Bronchial epithelial cell (primary cell): ENCODE results near the gene VCL. TPM values are rescaled to one million over a fixed set of nuclear protein-coding genes. Genes with fewer than 3 reads are reported as not detected.
A peak's percentile ranks its signal among the peaks of the same experiment; 100 is the strongest.
"Not testable (repeated sequence)": the region's sequence is repeated elsewhere in the genome, so short reads cannot be mapped to it uniquely, and the experiment has no call there.

Experiments
- DNase-seq: peaks from one replicate; pipeline ENCODE4 v3.0.0-alpha.2; 2010; ENCODE audit warnings: low read depth
- FAIRE-seq: peaks from 2 replicates; lab custom pipeline; 2011; peaks lifted over from hg19 to GRCh38; lab: Jason Lieb, UNC
- H3K27me3 ChIP-seq: 2 replicates; pipeline ENCODE4 v1.5.1; 2011; ENCODE audit warnings: low read length; ENCODE audit not compliant: control insufficient read depth, insufficient read depth
- H3K36me3 ChIP-seq: 2 replicates; pipeline ENCODE4 v1.5.1; 2011; ENCODE audit warnings: low read length; ENCODE audit not compliant: control insufficient read depth, insufficient read depth
- H3K4me3 ChIP-seq: 2 replicates; pipeline ENCODE4 v1.5.1; 2011; ENCODE audit warnings: mild to moderate bottlenecking, low read depth, low read length, control low read depth
- total RNA-seq: library from RNA; depleted of rRNA; stranded (reverse); fragments of >200 nt; gene quantifications from 2 replicates; pipeline ENCODE4 v1.2.1, GENCODE V29; 2014
- TF ChIP-seq, protein P1 (sequence below): IDR thresholded peaks from 2 replicates; pipeline ENCODE4 v1.5.1; 2011; ENCODE audit warnings: mild to moderate bottlenecking, moderate library complexity, low read length, control low read depth, inconsistent platforms; ENCODE audit not compliant: insufficient read depth, severe bottlenecking

VCL gene
- total RNA-seq, 1 donor from 2014 or later, result 40.8 TPM

GRCh38 chr10:74026428-74027015 is 28.6 kb downstream of the VCL start:
- no peak for FAIRE-seq
- H3K4me3 ChIP-seq, result no peak overlapping the region
- DNase-seq, result no peak
- no peaks in the 10 kb centered on the region for H3K27me3 ChIP-seq
- TF ChIP-seq, protein P1, sequence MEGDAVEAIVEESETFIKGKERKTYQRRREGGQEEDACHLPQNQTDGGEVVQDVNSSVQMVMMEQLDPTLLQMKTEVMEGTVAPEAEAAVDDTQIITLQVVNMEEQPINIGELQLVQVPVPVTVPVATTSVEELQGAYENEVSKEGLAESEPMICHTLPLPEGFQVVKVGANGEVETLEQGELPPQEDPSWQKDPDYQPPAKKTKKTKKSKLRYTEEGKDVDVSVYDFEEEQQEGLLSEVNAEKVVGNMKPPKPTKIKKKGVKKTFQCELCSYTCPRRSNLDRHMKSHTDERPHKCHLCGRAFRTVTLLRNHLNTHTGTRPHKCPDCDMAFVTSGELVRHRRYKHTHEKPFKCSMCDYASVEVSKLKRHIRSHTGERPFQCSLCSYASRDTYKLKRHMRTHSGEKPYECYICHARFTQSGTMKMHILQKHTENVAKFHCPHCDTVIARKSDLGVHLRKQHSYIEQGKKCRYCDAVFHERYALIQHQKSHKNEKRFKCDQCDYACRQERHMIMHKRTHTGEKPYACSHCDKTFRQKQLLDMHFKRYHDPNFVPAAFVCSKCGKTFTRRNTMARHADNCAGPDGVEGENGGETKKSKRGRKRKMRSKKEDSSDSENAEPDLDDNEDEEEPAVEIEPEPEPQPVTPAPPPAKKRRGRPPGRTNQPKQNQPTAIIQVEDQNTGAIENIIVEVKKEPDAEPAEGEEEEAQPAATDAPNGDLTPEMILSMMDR, result no peak
- H3K36me3 ChIP-seq, result no peaks in the 10 kb centered on the region

DNA sequence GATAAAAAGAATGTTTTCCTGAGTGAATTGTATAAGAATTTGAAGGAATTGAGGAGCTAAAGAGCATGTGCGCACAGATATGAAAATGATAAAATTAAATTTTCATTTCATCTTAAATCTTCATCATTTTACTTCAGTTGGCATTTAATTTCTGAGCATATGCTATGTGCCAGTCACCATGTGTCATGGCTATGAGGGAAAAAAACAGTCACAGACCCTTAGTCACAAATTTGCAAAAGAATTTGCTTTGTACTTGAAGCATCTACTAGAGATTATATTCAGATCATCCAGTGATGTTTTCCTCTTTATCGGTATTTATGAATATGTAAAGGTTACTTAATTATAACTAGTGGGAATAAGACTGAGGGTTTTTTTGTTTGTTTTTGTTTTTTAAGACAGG is 29.8 kb downstream of the VCL start:
- no peak for FAIRE-seq
- no peak overlapping the region for H3K4me3 ChIP-seq
- peak; percentile 33 for DNase-seq
- H3K36me3 ChIP-seq, result no peaks in the 10 kb centered on the region
- H3K27me3 ChIP-seq, result no peaks in the 10 kb centered on the region
- TF ChIP-seq, protein P1, result no peak

DNA sequence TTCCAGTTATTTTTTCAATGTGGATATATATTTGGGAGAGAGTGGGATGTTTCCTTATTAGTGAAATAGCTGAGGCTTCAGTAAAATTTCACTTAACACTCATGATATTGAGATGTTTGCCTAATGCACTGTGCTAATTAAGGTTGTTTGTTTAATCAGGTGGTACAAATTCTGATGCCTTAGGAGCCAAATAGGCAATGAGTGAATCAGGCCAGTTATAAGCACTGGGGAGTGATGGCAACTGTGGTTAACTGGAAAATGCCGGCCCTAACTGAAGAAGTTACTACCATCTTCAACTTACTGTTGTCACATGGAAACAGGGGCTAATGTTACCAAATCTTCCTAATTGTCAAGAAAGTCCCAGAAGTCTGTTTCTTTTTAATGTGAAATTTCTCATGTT is 32.0 kb downstream of the VCL start:
- TF ChIP-seq, protein P1, result no peak
- no peak overlapping the region for H3K4me3 ChIP-seq
- no peaks in the 10 kb centered on the region for H3K27me3 ChIP-seq
- no peak for DNase-seq
- no peaks in the 10 kb centered on the region for H3K36me3 ChIP-seq
- FAIRE-seq, result no peak

- H3K36me3 ChIP-seq, H3K27me3 ChIP-seq, DNase-seq, H3K4me3 ChIP-seq, FAIRE-seq: not testable (repeated sequence)
Measured at GRCh38 chr10:74032208-74032607, 34.3 kb downstream of the VCL start.

DNA sequence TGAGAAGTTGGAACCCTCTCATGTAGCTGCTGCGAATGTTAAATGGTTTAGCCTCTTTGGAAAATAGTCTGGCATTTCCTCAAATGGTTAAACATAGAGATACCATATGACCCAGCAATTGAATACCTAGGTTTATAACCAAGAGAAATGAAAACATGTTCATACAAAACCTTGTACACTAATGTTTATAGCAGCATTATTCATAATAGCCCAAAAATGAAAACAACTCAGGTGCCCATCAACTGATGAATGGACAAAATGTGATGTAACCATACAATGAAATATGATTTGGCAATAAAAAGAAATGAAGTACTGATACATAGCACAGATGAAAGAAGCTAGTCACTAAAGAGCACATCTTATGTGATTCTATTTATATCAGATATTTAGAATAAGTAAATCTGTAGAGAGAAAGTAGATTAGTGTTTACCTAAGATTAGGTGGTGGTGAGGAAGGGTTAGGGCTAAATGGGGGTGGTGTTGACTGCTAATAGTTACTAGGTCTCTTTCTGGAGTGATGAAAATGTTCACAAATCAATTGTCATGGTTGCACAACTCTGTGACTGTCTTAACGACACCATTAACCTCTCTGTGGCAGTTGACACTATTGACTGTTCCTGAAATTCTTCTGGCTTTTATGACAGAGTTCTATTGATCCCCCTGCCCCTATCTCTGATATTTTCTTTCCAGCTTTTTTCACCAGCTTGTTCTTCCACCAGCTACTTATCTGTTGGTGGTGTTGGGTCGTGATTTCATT is 35.2 kb downstream of the VCL start:
- no peaks in the 10 kb centered on the region for H3K36me3 ChIP-seq
- H3K4me3 ChIP-seq, result no peak overlapping the region
- H3K27me3 ChIP-seq, result no peaks in the 10 kb centered on the region
- FAIRE-seq (no peak), DNase-seq (peak; percentile 90)
- TF ChIP-seq, protein P1, result no peak

DNA sequence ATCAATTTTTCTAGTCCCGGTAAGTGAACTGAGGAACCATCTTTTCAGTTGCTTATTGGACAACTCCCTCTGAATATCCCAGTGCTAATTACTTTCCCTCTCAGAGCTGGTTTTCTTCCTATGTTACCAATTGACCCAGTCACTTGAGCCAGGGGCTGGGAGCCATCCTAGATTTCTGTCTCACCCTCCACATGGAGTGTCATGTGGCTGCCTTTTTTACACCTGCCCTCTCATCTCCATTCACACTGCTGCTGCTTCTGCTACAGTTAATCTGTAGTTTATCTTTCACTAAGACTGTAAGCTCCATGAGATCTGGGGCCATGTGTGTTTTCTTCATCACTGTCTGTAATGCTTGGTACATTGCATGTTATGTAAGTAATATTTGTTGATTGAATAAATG is 35.8 kb downstream of the VCL start:
- H3K4me3 ChIP-seq, result no peak overlapping the region
- FAIRE-seq, result no peak
- TF ChIP-seq, protein P1, result no peak
- DNase-seq, result no peak
- no peaks in the 10 kb centered on the region for H3K36me3 ChIP-seq
- H3K27me3 ChIP-seq, result no peaks in the 10 kb centered on the region
